Measurements from ENCODE around the gene FFAR1. TPM values are rescaled to one million over a fixed set of nuclear protein-coding genes. Genes with fewer than 3 reads are reported as not detected.

The FFAR1 gene
- total RNA-seq, 1 experiment from 2014 or later: not detected

DNA sequence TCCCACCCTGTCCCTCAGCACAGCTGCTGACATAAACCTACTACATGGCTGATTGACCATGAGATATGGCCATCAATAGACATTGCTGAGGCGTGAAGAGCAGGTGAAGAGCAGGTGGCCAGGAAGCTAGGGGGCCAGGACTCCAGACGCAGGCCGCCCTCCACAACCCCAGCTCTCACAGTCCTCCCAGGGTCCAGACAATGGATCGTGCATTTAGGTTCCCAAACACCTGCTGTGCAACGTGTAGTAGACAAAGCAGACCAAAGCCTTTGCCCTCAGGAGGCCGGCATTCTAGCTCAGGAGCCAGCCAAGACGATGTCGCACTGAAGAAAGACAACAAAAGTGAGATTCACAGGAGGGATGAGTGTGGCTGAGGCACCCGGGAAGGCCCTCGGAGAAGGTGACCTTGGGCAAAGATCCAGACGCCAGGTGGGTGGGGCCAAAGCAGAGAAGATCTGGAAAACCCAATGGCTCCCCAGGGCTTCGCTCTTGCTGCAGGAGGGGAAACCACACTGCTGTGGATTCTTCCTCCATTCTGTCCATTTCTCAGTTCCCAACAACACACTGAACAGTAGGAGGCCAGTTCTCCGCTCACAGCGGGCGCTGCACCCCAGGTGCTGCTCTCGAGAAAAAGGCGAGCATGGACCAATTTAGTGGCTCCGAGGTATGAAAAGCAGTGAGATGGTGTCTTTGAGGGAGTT is 1.4 kb downstream of the FFAR1 start:
- peak in 1 of 2 experiments; percentile 22 for DNase-seq
- H3K4me1 ChIP-seq: no peaks in the 10 kb centered on the region; the same call in 1 of the 2 replicates
- CTCF ChIA-PET: interaction anchor here (1.0 kb wide), 1 partner anchor 120 kb away, joined by 3 read pairs; no protein-coding TSS in a partner anchor
- H3K9me3 ChIP-seq: no peaks in the 10 kb centered on the region
- intact Hi-C loops (cut with micrococcal nuclease; ENCODE audit: unreplicated experiment): no loop called here
- H3K4me3 ChIP-seq (ENCODE audit: low read depth, low read length): no peak overlapping the region
- POLR2A ChIA-PET: no interaction called here
- no peaks in the 10 kb centered on the region for H3K36me3 ChIP-seq (ENCODE audit: control insufficient read depth, insufficient read depth, low read length)
- Mint-ChIP-seq H3K4me1 (ENCODE audit: low read depth, unreplicated experiment) (no peaks in the 10 kb centered on the region), H3K9me3 (ENCODE audit: unreplicated experiment) (no peaks in the 10 kb centered on the region), H3K36me3 (ENCODE audit: insufficient read depth, unreplicated experiment) (no peaks in the 10 kb centered on the region), H3K27ac (ENCODE audit: unreplicated experiment) (no peak overlapping the region), H3K4me3 (ENCODE audit: unreplicated experiment) (no peak overlapping the region), H3K27me3 (ENCODE audit: insufficient read depth, unreplicated experiment) (no peaks in the 10 kb centered on the region)
- H3K27me3 ChIP-seq (replicated peaks; ENCODE audit: control insufficient read depth, insufficient read depth, low read length): no peaks in the 10 kb centered on the region
- BruUV-seq (replicated peaks): no TSS peak
- no peak for TF ChIP-seq CTCF (IDR thresholded peaks at IDR 0.05; ENCODE audit: insufficient read depth in 1 of 2, low read depth in 1 of 2, low read length in 1 of 2, severe bottlenecking in 1 of 2, unreplicated experiment in 1 of 2)

DNA sequence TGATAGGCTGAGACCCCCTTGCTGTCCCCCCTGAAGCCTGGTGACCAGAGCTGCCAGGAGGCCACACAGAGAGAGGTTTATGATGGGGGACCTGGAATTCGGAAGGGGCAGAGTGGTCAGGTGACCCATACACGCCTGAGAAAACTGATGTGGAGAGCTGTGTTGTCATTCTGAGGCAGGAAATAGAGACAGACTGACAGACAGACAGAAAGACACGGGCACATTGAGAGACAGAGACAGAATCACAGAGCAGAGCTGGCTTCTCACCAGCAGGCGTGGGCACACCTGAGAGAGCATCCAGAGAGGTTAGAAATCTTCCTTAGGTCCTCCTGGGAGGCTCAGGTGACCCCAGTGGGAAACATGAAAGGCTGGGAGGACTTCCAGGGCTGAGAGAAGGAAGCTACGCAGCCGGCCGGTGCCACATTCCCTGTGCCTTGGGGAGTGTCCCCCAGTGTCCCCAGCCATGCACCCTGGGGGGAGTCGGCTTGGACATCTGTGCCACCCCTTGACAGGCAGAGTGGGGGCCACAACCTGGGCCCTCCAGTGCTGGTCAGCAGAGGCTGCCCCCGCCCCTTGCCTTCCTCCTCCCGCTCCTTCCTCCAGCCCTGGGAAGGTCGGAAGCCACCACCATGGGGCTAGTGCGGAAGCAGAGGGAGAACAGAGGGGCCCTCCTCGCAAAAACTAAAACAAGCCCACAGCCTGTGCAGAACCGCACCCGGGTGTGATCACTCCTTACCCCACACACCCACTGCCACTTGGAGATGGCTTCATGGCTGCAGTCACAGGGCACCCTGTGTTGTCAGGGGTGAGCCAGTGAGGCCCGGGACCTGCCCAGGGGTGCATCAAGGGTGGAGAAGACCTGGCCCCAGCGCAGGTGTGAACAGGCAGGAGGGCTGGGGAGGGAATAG is 2.2 kb downstream of the FFAR1 start:
- Mint-ChIP-seq H3K9me3 (ENCODE audit: unreplicated experiment) (no peaks in the 10 kb centered on the region), H3K27me3 (ENCODE audit: insufficient read depth, unreplicated experiment) (no peaks in the 10 kb centered on the region), H3K27ac (ENCODE audit: unreplicated experiment) (no peak overlapping the region), H3K4me1 (ENCODE audit: low read depth, unreplicated experiment) (no peaks in the 10 kb centered on the region), H3K36me3 (ENCODE audit: insufficient read depth, unreplicated experiment) (no peaks in the 10 kb centered on the region), H3K4me3 (ENCODE audit: unreplicated experiment) (no peak overlapping the region)
- no peaks in the 10 kb centered on the region for H3K36me3 ChIP-seq (ENCODE audit: control insufficient read depth, insufficient read depth, low read length)
- no peaks in the 10 kb centered on the region; the same call in 1 of the 2 replicates for H3K4me1 ChIP-seq
- no TSS peak for BruUV-seq (replicated peaks)
- POLR2A ChIA-PET: no interaction called here
- no peaks in the 10 kb centered on the region for H3K27me3 ChIP-seq (replicated peaks; ENCODE audit: control insufficient read depth, insufficient read depth, low read length)
- peak in 1 of 2 experiments; percentile 26 for DNase-seq
- H3K4me3 ChIP-seq (ENCODE audit: low read depth, low read length): no peak overlapping the region
- TF ChIP-seq CTCF (IDR thresholded peaks at IDR 0.05; ENCODE audit: insufficient read depth in 1 of 2, low read depth in 1 of 2, low read length in 1 of 2, severe bottlenecking in 1 of 2, unreplicated experiment in 1 of 2): no peak
- intact Hi-C loops (cut with micrococcal nuclease; ENCODE audit: unreplicated experiment): no loop called here
- H3K9me3 ChIP-seq: no peaks in the 10 kb centered on the region
- CTCF ChIA-PET: interaction anchor here (1.0 kb wide), 1 partner anchor 120 kb away, joined by 3 read pairs; no protein-coding TSS in a partner anchor

GRCh38 chr19:35350591-35350990 is 2.9 kb downstream of the FFAR1 start:
- POLR2A ChIA-PET: no interaction called here

More at GRCh38 chr19:35350591-35350990, 2.9 kb downstream of the FFAR1 start:
- H3K36me3 ChIP-seq (ENCODE audit: control insufficient read depth, insufficient read depth, low read length): no peaks in the 10 kb centered on the region
- intact Hi-C loops (cut with micrococcal nuclease; ENCODE audit: unreplicated experiment): no loop called here
- BruUV-seq (replicated peaks): no TSS peak
- CTCF ChIA-PET: no interaction called here
- no peak for TF ChIP-seq CTCF (IDR thresholded peaks at IDR 0.05; ENCODE audit: insufficient read depth in 1 of 2, low read depth in 1 of 2, low read length in 1 of 2, severe bottlenecking in 1 of 2, unreplicated experiment in 1 of 2)
- H3K4me3 ChIP-seq (ENCODE audit: low read depth, low read length): no peak overlapping the region
- H3K27me3 ChIP-seq (replicated peaks; ENCODE audit: control insufficient read depth, insufficient read depth, low read length): no peaks in the 10 kb centered on the region
- no peaks in the 10 kb centered on the region for H3K27me3 Mint-ChIP-seq (ENCODE audit: insufficient read depth, unreplicated experiment)
- H3K27ac Mint-ChIP-seq (ENCODE audit: unreplicated experiment): no peak overlapping the region
- H3K4me1 ChIP-seq: no peaks in the 10 kb centered on the region; the same call in 1 of the 2 replicates
- no peaks in the 10 kb centered on the region for H3K4me1 Mint-ChIP-seq (ENCODE audit: low read depth, unreplicated experiment)
- no peak overlapping the region for H3K4me3 Mint-ChIP-seq (ENCODE audit: unreplicated experiment)
- H3K9me3 Mint-ChIP-seq (ENCODE audit: unreplicated experiment): no peaks in the 10 kb centered on the region
- no peaks in the 10 kb centered on the region for H3K9me3 ChIP-seq
- H3K36me3 Mint-ChIP-seq (ENCODE audit: insufficient read depth, unreplicated experiment): no peaks in the 10 kb centered on the region
- DNase-seq: peak in 1 of 2 experiments; percentile 17

All from Caco-2 (cell line).